Measurements from ENCODE around the gene STK11IP.

STK11IP gene

DNA sequence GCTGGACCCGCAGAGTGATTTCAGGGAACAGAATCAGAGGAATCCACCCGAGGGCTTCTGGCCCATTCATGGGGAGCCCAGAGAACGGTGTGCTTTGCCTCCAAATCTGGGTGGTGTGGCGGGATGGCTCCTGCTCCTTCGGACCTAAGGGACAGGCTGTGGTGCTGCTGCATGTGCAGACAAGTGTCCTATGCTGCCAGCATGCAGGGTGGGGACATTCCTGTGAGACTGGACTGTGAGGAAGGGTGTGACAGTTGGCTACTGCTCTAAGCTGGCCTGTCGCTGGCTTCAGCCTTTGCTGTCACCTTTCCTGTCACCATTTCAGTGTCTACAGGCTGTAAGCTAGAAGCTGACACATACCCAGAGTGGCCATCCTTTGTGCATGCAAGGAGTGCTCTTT, 26.9 kb downstream of the STK11IP start:
- TF ChIP-seq, protein P1, sequence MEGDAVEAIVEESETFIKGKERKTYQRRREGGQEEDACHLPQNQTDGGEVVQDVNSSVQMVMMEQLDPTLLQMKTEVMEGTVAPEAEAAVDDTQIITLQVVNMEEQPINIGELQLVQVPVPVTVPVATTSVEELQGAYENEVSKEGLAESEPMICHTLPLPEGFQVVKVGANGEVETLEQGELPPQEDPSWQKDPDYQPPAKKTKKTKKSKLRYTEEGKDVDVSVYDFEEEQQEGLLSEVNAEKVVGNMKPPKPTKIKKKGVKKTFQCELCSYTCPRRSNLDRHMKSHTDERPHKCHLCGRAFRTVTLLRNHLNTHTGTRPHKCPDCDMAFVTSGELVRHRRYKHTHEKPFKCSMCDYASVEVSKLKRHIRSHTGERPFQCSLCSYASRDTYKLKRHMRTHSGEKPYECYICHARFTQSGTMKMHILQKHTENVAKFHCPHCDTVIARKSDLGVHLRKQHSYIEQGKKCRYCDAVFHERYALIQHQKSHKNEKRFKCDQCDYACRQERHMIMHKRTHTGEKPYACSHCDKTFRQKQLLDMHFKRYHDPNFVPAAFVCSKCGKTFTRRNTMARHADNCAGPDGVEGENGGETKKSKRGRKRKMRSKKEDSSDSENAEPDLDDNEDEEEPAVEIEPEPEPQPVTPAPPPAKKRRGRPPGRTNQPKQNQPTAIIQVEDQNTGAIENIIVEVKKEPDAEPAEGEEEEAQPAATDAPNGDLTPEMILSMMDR (IDR thresholded peaks at IDR 0.05; ENCODE audit: insufficient read depth, low read depth, low read length, missing control alignments) = no peak

DNA sequence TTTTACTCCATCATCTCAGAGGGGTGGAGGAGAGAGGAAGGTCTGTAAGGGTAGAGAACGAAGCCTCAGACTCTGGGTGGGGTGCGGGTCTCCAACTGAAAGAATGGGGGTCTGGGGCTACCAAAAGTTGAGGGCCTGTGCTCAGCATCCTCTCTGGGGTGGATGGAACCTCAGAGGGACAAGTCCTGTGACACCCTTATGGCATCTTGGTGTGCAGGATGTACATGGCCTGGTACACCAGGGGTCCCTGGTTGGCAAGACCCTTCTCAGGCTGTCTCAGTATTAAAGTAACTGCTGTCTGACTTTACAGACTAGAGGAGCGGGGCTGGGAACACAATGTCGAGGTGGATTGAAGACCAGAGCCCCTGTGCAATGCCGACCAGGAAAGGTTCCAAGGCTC, 27.5 kb downstream of the STK11IP start:
- no peak for DNase-seq (ENCODE audit: low read depth)
- no peak overlapping the region for H3K4me3 ChIP-seq (ENCODE audit: low read depth, low read length)
- TF ChIP-seq, protein P1 (IDR thresholded peaks at IDR 0.05; ENCODE audit: insufficient read depth, low read depth, low read length, missing control alignments) = no peak

More for the DNA sequence above, 26.9 kb downstream of the STK11IP start:
- H3K4me3 ChIP-seq (ENCODE audit: low read depth, low read length) = no peak overlapping the region
- DNase-seq (ENCODE audit: low read depth) = no peak

DNA sequence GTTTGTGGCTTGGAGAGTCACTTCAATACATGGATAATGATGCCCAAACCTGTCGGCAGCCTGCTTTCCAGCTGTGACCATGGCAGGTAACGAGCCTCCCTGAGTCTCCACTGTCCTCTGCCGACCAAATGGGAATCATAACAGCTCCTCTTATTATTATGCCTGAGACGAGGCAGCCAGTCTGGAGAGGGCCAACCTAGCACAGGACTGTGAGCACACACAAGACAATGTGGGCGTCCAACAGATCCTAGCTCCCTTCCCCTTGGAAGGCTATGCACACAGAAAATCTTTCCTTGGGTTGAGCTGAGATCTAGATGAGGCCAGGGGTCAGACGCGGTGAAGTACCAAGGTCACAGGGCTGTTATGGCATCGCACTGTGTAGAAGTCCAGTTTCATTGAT, 28.9 kb downstream of the STK11IP start:
- H3K4me3 ChIP-seq (ENCODE audit: low read depth, low read length) = no peak overlapping the region
- TF ChIP-seq, protein P1 (IDR thresholded peaks at IDR 0.05; ENCODE audit: insufficient read depth, low read depth, low read length, missing control alignments) = no peak
- no peak for DNase-seq (ENCODE audit: low read depth)

DNA sequence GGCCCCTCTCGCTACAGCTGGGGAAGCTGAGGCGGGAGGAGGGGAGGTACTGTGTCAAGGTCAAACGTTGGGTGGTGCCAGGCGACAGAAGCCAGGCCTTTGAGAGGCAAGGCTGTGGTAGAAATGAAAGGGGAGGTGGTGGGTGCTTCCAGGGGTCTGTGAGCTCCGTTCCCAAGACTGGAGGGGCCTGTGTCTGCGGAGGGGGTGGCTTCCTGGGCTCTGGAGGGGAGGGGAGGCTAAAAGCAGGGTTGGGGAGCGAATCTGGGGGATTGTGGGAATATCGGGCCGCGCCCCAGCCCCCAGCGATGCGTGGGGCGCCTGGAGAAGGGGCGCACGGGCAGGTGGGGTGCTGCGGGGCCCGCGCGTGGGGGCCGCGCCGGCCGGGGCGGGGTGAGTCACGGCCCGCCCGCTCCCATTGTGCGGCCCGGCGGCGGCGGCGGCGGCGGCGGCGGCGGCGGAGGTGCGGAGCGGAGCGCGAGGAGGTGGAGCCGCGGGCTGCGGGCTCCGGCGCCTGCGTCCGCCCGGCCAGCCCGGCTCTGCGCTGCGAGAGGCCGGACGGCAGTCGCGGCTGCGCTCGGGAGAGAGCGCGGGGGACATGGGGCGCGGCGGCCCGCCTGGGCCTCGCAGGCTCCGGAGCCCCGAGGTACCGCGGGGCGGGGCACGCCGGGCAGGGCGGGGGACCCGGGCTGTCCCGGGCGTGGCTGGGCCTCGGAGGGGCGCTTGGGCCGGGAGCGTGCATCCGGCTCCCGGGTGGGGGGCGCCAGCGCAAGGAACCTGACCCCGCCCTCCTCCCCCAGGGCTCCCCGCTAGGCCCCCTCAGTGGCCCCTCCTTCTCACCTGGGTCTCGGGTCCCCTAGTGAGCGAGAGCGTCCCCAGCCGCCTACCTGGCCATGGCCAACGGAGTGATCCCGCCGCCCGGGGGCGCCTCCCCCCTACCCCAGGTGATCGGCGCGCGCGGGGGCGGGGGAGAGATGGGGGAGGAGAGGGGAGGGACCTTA, 29.7 kb downstream of the STK11IP start, which contains the start of gene SLC4A3:
Gene SLC4A3, plus strand, starts transcription at position 528 of the 998 bp plus-strand sequence. Its CDS starts 363 bp downstream, at position 891.
- TF ChIP-seq, protein P1 (IDR thresholded peaks at IDR 0.05; ENCODE audit: insufficient read depth, low read depth, low read length, missing control alignments) = no peak
- H3K4me3 ChIP-seq (ENCODE audit: low read depth, low read length) = no peak within 1 kb of the TSS
- DNase-seq (ENCODE audit: low read depth) = no peak

DNA sequence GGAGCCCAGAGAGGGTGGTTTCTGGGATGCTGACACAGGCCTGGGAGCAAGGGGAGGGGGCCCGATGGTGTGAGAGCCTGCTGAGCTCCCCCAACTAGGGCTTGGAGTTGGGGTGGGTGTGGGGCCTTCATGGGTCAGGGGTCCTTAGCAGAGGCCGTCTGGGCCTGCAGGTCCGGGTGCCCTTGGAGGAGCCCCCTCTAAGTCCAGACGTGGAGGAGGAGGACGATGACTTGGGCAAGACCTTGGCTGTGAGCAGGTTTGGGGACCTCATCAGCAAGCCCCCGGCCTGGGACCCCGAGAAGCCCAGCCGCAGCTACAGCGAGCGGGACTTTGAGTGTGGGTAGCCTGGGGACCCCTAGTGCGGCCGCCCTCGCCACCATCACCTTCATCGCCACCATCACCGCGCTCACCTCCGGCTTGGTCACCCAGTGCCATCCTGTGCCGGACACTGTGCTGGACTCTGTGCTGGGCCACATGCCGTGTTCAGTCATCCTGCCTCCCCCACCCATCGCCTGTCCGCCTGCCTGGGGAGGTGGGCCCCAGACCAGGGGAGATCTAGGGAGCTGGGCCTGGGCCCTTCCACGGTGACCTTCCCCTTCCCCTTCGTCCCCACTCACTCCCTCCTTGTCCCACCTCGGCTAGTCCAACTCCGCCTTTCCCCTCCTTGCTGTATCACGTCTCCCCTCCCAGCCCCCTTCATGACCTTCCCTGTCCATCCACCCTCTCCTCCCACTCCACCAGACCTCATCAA, 30.8 kb downstream of the STK11IP start:
- TF ChIP-seq, protein P1 (IDR thresholded peaks at IDR 0.05; ENCODE audit: insufficient read depth, low read depth, low read length, missing control alignments) = no peak
- no peak overlapping the region for H3K4me3 ChIP-seq (ENCODE audit: low read depth, low read length)
- no peak for DNase-seq (ENCODE audit: low read depth)

DNA sequence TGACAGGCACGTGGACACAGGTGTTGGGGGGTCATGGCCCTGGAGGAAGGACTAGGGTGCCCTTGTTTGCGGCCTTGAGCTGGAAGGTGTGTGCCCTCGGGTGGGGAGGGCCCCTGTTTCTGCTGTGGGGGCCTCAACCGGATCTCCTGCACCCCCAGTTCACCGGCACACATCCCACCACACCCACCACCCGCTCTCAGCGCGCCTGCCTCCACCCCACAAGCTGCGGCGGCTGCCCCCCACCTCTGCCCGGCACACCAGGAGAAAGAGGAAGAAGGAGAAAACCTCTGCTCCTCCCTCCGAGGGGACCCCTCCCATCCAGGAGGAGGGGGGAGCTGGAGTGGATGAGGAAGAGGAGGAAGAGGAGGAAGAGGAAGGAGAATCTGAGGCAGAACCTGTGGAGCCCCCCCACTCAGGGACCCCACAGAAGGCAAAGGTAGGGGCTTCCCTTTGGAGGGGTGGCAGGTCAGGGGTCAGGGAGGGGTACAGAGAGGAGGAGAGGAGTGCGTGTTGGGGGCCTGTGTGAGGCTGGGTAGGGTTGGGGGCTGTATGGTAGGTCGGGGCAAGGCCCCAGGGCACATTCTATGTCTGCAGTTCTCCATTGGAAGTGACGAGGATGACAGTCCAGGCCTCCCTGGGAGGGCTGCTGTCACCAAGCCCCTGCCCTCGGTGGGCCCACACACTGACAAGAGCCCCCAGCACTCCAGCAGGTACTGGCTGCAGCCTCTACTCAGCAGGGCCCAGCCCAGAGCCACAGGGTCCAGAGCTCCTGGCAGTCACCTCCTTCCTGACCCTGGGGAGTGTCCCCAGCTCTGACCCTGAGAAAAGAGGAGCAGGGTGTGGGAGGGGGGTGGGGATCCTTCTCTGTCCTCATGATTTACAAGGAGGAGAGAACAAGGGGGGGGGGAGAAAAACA, 31.6 kb downstream of the STK11IP start:
- H3K4me3 ChIP-seq (ENCODE audit: low read depth, low read length) = no peak overlapping the region
- DNase-seq (ENCODE audit: low read depth) = no peak
- TF ChIP-seq, protein P1 (IDR thresholded peaks at IDR 0.05; ENCODE audit: insufficient read depth, low read depth, low read length, missing control alignments) = no peak

Measured in GM12865 (cell line).